GM18508 (cell line): Measurements from ENCODE around the gene SLC15A4.

Source experiments
- ATAC-seq: cut with Tn5 transposase; IDR thresholded peaks from one replicate; pipeline ENCODE4 v1.9.1; 2021; ENCODE audit warnings: moderate number of reproducible peaks; ENCODE audit not compliant: insufficient read depth, unreplicated experiment

Gene SLC15A4

DNA sequence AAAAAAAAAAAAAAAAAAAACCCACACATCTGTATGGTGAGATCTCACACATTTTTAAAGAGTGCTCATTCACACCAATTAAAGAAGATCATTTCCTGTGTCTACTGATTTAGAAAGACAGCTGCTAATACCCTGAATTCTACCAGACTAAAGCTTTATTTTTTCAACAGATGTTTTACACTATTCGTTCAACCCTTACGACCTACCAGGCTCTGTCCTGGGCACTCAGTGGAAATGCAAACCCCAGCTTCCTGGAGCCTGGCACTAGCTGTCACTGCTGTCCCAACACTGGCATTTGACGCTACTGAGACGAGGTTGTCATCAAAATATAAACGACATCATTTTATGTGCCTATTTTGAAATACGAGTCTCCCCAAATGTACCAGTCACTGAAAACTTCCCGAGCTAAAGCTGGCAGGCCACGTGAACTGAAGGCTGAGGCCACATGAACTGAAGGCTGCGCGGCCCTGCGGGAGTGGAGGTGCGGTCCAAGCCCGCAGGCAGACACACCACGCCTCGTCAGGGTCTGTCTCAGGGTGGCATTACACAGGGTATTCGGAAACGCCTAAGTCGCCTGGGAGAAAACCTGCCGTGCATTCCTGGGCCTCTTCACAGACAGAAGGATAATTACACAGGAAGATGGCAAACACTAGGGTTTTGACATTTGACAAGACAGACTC, 27.2 kb downstream of the SLC15A4 start:
- ATAC-seq, result no peak

GRCh38 chr12:128795530-128796361, 28.0 kb downstream of the SLC15A4 start:
- ATAC-seq, result no peak

GRCh38 chr12:128794661-128795529, 28.9 kb downstream of the SLC15A4 start:
- no peak for ATAC-seq

DNA sequence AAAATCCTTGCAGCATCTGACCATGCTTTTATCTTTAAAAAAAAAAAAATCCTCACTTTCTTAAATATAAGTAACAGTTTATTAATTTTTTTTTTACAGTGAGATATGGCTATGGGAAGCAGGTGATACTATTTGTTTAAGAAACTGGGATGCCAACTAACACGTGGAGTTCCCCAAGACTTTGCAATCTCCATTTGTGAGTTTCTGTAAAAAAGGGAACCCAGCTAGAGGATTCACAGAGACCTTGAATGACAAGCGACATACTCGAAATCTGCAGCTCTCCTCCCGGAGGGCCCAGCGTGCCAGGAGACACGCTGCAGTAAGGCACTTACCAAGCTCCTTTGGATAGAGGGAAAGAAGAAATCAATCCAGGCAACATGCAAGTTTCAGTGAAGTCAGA, 30.1 kb downstream of the SLC15A4 start:
- no peak for ATAC-seq

GRCh38 chr12:128792881-128793280, 30.9 kb downstream of the SLC15A4 start:
- ATAC-seq, result no peak

GRCh38 chr12:128792398-128792797, 31.4 kb downstream of the SLC15A4 start:
- ATAC-seq, result no peak

DNA sequence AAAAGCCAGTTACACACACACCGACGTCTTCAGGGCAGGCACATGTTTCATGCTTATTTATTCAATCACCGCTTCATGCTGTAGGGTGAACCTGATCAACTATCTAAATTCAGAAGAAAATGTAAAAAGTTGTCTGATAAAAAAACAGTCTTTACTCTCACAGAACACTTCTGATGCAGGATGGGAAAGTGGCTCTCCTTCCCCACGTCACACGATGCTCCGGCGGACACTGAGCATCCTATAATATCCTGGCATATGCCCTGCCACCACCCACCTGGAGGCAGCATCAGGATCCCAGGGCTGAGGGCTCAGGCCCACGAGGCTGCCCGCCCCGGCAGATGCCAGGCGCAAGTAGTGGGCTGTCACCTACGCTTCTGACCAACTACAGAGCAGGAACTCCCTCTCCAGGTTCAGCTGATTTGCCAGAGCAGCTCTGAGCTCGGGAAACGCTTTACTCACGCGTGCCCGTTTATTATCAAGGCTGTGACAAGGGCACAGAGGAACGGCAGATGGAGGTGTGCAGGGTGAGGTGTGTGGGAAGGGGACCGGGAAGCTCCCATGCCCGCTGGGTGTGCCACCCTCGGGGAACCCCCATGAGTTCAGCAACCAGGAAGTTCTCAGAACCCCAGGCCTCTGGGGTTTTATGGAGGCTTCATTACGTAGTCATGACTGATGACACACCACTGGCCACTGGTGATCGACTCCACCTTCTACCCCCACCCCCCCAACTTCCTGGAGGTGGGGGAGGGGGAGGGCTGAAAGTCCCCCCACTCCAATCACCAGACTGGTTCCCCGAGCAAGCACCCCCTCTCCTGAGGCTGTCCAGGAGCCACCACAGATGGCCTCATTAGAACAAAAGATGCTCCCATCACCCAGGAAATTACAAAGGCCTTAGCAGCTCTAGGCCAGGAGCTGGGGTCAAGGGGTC, 32.1 kb downstream of the SLC15A4 start:
- no peak for ATAC-seq

DNA sequence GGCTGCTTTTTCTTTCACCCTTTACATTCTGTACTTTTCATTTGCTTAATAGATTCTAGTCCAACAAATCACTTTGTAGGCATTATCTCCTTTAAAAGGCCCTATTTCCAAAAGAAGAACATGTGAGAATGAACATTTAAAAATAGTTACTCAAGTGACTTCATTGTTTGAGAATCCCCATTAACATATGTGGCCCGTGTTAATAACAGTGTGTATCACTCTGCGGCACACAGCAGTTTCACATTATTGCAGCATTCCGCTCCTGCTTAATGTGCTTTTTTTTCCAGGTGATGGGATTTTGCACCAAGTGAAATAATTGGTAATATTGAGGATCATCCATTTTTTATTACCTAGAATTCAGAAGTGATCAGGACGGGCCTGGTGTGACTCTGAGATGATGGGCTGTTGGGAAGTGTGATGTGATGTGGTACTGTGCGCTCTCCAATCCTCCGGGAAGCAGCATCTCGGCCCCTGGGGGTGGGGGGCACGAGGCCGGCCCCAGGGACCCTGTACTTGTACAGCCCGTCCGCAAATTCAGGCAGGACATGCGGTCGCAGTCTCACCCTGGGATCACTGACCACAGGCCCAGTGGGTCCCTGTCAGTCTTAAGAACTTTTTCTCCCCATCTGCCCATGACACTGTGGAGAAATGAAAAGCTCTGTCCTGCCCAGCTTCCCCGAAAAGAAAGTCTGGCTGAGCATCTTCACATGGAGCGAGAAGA, 32.9 kb downstream of the SLC15A4 start:
- no peak for ATAC-seq

GRCh38 chr12:128790221-128790620, 33.5 kb downstream of the SLC15A4 start:
- no peak for ATAC-seq

- ATAC-seq, result no peak
These were observed 34.3 kb downstream of the SLC15A4 start for GRCh38 chr12:128789356-128789929.

DNA sequence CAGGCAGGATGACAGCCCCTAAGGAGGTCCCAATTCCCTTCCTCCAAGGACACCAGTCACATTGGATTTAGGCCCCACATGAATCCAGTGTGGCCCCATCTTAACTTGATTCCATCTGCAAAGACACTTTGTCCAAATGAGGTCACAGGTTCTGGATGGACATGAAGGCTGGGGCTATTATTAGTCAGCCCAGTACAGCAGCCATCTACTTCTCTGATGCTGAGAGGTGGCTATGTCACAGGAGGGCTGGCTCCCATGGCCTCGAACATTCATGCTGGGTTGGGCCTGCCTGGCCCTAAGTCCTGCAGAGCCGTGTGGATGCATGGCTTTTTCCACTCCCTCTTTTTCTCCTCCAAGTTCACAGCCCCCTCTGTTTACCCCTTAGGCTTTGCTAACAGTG, 35.9 kb downstream of the SLC15A4 start:
- no peak for ATAC-seq

GRCh38 chr12:128786741-128787391, 36.9 kb downstream of the SLC15A4 start:
- ATAC-seq, result no peak

DNA sequence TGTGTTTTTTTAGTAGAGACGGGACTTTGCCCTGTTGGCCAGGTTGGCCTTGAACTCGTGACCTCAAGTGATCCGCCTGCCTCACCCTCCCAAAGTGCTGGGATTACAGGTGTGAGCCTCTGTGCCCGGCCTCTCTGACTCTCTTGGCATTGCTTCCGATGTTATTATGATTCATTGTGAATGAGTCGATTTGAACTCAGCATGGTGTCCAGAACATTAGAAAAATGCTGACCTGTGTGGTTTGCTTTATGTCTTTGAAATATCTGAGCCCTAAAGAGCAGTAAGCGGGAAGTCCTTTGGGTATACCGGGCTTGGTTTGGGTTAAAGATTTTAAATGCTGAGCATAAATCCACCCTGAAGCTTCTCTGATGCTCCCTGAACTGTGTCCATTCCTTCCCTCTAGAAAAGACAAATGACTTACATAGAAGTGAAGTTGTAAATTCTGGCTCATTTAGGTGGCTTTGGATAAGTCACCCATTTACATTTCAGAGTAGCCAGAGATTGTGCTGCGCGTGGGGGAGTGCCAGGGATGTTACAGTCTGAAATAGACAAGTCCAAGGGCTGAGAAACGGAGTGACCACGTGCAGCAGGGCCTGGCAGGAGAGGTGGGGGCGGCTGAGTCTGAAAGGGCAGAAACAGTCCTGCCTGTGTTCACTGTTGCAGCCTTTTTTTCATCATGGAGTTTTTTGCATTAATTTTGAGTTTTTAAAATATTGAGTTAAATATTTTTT, 39.6 kb downstream of the SLC15A4 start:
- no peak for ATAC-seq

DNA sequence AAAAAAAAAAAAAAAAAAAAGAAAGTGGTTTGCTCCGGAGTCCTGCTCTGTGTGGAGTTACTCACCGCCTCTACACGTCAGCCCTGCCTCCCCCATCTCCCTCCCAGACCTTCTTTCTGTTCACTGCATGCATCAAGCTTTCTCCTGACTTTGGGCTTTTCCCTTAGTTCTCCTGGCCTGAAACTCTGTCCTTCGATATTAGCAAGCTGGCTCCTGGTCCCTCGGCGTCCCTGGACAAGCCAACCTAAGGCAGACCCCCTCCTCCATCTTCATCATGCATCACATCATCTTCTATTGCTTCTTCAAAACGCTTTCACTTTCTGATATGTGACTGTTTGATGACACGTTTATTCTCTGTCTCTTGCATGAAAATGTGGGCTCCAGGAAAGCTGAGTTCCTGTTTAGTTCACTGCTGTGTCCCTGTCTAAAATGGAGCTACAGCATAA, 40.6 kb downstream of the SLC15A4 start:
- ATAC-seq, result peak; percentile 83

DNA sequence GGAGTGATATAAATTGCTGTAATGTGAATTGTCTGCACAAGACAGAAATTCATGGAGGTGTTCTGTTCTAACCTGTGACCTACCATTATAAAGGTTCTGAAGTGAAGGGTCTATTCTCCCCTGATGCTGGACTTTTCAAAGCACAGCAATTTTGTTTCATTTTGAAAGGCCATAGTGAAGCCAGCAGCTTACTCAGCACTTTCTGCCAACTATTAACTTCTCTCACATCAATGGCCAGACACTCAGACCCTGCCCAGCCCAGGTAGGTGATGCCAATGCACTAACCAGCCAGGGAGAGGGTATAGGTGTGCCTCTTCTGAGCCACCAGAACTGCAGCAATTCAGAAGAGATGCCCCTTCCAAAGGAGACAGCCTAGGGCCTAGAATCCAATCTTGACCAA, 43.9 kb downstream of the SLC15A4 start:
- ATAC-seq, result no peak

DNA sequence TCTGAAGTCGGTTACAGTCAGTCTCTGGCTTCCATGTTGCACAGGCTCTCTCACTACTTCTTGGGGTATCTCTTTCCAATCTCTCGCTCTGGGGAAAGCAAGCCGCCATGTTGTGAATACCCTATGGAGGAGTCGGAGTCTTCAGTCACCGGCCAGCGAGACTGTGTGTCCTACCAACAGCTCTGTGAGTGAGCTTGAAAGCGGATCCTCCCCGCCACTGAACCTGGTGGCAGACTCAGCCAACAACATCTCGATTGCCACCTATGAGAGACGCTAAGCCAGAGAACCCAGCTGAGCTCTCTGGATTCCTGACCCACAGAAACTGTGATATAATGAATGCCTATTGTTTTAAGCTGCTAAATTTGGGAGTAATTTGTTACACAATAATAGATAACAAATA, 51.5 kb downstream of the SLC15A4 start:
- ATAC-seq, result no peak

DNA sequence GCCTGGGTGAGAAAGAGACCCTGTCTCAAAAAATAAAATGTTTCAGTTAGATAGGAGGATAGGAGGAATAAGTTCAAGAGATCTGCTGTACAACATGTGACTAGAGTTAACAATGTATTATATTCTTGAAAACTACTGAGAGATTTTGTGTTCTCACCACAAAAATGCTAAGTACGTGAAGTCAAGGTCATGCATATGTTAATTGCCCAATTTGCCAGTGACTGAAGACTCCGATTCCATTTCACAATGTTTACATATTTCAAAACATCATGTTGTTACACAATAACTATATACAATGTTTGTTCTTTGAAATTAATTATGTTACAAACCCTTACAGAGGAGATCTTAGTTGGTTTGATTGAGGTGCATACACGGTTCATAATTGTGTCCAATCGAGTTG, 52.1 kb downstream of the SLC15A4 start:
- ATAC-seq, result no peak

GRCh38 chr12:128767518-128767917, 56.2 kb downstream of the SLC15A4 start:
- ATAC-seq, result no peak
